Stimulated activated CD8-positive, alpha-beta memory T cell treated with anti-CD3 and anti-CD28 coated beads, Interleukin-7, amount 100 ng/mL, for 24 hours (primary cell): ENCODE measurements around the gene SHC3.

Experiments used
- DNase-seq: peaks from one replicate; pipeline ENCODE4 v3.0.0-alpha.2; 2020; ENCODE audit warnings: low read depth

The SHC3 gene

GRCh38 chr9:89024727-89025126 lies 153.9 kb downstream of the SHC3 start:
- no peak for DNase-seq

DNA sequence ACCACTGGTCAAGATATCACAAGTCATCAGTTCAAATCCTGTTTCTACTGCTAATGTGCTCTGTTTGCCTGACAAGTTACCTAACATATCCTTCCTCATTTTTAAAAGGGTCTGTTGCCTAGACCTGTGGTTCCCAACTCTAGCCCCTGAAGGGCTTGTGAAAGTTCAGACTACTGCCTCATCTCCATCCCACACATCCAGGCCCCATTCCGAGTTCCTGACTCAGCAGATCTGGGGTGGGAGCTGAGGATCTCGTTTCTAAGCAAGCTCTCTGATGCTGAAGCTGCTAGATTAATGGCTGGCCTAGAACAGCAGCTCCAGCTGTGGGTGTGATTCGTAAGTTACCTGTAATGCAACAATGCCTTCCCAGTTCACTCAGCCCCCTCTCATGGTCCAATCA lies 154.9 kb downstream of the SHC3 start:
- no peak for DNase-seq

DNA sequence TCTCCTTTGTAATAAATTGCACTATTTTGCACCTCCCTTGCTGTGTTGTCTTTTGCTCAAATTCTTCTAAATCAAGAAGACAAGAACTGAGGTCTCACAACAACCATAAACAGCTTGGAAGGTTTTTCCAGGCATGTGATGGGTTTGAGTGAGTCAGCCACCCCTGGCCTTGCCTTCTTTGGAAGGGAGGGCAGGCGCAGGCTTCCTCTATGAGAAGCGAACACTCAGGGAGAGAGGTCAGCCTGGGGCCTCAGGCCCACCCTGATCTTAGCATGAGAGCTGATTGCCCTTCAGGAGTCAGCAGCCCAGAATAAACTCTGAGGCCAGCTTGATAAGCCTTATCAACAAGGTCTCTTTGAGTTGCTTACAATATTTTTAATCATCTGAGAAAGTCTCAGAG lies 155.7 kb downstream of the SHC3 start:
- no peak for DNase-seq

GRCh38 chr9:89022001-89022759 lies 156.4 kb downstream of the SHC3 start:
- no peak for DNase-seq

GRCh38 chr9:89021154-89021803 lies 157.3 kb downstream of the SHC3 start:
- no peak for DNase-seq

- no peak for DNase-seq
Observed at GRCh38 chr9:89020754-89021153, 157.9 kb downstream of the SHC3 start.

- no peak for DNase-seq
Observed at GRCh38 chr9:89015336-89015735, 163.3 kb downstream of the SHC3 start.

GRCh38 chr9:89014153-89014552 lies 164.5 kb downstream of the SHC3 start:
- DNase-seq = no peak

DNA sequence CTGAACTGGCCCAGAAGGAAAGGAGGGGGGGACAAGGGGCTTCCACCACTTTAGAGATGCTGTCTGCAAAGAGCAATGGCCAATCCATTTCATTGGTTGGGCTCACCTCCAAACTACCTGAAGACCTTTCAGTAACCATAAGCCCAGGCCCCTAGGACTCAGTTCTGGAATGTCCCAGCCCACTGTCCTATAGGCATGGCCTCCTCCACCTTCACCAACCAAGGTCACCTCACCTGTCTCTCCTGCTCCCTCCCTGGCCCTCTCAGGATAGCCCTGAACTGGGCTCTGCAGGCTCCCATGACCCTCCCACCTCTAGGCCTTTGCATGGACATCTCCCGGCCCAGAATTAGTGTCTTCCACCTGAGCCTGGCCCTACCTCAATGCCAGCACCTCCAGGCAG lies 165.0 kb downstream of the SHC3 start:
- DNase-seq = no peak

- DNase-seq = no peak
Observed at GRCh38 chr9:89012294-89013042, 166.2 kb downstream of the SHC3 start.

- DNase-seq = no peak
Observed at GRCh38 chr9:89011683-89012082, 166.9 kb downstream of the SHC3 start.

DNA sequence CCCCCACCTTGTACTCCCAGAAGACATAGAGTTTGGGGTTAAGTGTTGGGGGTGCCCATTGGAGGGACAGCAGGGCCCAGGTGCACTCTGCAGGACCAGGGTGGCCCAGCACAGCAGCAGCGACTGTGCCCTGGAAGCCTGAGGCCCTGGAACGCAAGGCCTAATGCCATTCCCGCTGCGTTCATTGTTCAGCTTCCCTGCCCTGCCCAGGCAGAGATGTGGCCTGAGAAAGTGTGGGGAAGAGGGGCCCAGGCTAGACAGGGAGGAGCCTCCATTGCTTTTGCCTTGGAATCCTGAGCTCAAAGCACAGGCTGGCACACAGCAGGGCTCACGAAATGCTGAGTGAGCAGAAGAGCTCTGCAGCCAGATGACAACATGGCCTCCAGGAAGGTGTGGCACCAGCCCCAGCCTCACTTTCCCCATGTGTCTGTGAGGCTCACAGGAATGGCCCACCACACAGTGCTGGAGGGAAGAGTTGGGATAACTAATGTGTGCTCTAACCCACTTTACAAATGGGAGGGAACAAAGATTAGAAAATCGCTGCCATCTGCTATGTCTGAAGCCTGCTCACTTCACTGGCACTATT lies 168.0 kb downstream of the SHC3 start:
- DNase-seq = no peak

GRCh38 chr9:89010056-89010455 lies 168.6 kb downstream of the SHC3 start:
- no peak for DNase-seq

GRCh38 chr9:89009546-89009840 lies 169.1 kb downstream of the SHC3 start:
- DNase-seq = no peak

GRCh38 chr9:89008744-89009545 lies 169.7 kb downstream of the SHC3 start:
- DNase-seq = no peak

GRCh38 chr9:89008055-89008743 lies 170.4 kb downstream of the SHC3 start:
- DNase-seq = no peak

DNA sequence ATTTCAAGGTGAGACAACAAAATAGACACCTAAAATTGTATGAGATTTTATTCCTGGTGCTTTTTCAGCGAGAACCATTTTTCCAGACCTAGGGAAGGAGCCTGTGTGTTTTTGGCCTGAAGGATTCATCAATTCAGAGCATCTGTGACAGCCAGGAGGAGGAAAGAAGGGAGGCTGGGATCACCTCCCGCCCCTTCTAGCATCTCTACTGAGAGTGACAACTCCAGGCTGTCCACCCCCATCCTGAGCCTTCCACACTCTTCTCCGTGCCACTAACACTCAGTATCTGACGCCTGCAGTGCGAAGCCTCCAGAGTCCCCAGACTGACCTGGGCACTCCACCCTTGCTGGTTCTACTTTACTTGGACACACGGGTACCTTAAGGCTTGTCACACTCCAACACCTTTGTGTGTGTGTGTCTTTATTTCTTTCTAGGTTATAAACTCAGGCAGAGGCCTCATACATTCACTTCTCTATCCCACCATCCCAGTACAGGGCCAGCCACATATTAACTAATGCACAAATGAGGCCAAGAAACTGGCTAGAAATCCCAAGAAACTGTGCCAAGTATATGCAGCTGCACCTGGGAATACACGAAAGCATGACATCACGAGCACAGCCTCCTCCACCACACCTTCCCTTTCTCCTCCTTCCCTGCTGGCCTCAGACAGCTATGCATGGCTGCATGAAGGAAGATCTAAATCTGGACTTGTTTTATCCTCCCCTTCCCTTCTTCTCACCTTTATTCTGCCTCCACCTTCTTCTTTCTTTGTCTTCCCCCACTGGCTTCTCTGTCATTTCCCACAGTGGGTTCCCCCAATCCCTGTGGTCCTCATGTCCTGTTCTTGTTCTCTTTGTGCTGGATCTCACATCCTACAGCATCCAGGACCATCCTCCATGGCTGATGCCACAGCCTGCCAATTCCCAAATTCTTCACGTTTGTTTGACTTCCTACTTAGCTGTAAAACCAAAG lies 171.3 kb downstream of the SHC3 start:
- DNase-seq = no peak

DNA sequence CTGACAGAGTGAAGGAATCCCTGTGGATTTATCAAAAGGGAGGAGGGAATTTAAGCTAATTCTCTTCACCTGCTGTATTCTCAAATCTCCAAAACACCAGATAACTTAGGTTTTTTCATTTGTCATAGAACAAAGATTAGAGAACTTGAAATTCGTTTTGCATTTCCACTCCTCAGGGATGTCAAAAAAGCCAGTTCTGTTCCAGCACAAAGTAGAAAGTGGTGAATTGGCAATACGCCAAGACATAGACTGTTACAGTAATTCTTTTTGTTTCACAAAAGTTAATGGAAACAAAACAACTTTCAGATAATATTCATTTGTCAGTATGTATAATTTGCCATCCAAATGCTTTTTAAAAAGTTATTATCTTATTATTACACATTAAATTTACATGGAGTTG lies 172.4 kb downstream of the SHC3 start:
- no peak for DNase-seq

- no peak for DNase-seq
Observed at GRCh38 chr9:89005323-89005722, 173.3 kb downstream of the SHC3 start.

GRCh38 chr9:89002987-89003386 lies 175.6 kb downstream of the SHC3 start:
- DNase-seq = no peak
